Liver (tissue), 3 donors: ENCODE data around the gene NAGPA.

Experiments
- GABPA ChIP-seq, 2 donors: IDR thresholded peaks in 1 of 2; conservative IDR thresholded peaks in 1 of 2; 2 replicates each; pipeline ENCODE4 v1.6.1; 2016; ENCODE audit warnings: antibody characterized with exemption in 2 of 2, mild to moderate bottlenecking in 1 of 2, moderate library complexity in 1 of 2
- JUND ChIP-seq, 2 donors: IDR thresholded peaks; 2 replicates each; pipeline ENCODE4 v1.6.1; 2016; ENCODE audit warnings: antibody characterized with exemption in 2 of 2
- RXRA ChIP-seq, 2 donors: IDR thresholded peaks; 2 replicates each; pipeline ENCODE4 v1.6.1; 2017 to 2018; ENCODE audit warnings: antibody characterized with exemption in 2 of 2, mild to moderate bottlenecking in 1 of 2
- YY1 ChIP-seq: IDR thresholded peaks from 2 replicates; pipeline ENCODE4 v1.6.1; 2016; ENCODE audit warnings: antibody characterized with exemption, mild to moderate bottlenecking
- TF ChIP-seq, protein P1 (sequence below): fragments of 150-350 bp; IDR thresholded peaks from 2 replicates; pipeline ENCODE4 v1.5.1; 2017; ENCODE audit warnings: improper control_type of control experiment, low read depth, low read length; ENCODE audit not compliant: missing input control
- donor health status: healthy.
- donor health status: healthy.

DNA sequence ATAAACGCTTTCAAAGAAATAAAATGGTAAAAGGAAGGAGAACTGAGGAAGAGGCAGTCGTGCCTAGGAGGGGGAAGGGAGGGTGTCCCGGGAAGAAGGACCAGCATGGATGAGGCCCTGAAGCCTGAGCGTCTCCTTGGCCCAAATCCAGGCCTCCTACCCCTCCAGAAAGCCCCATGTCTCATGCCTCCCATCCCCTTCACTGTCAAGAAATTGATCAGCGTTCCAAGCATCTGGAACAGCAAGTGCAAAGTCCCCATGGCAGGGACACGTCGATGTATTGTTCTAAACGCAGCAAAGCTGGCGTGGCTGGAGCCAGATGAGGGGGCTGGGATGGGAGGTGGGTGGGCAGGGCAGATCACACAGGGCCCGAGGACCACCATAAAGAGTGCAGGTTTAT, 53.0 kb downstream of the NAGPA start:
- TF ChIP-seq, protein P1, sequence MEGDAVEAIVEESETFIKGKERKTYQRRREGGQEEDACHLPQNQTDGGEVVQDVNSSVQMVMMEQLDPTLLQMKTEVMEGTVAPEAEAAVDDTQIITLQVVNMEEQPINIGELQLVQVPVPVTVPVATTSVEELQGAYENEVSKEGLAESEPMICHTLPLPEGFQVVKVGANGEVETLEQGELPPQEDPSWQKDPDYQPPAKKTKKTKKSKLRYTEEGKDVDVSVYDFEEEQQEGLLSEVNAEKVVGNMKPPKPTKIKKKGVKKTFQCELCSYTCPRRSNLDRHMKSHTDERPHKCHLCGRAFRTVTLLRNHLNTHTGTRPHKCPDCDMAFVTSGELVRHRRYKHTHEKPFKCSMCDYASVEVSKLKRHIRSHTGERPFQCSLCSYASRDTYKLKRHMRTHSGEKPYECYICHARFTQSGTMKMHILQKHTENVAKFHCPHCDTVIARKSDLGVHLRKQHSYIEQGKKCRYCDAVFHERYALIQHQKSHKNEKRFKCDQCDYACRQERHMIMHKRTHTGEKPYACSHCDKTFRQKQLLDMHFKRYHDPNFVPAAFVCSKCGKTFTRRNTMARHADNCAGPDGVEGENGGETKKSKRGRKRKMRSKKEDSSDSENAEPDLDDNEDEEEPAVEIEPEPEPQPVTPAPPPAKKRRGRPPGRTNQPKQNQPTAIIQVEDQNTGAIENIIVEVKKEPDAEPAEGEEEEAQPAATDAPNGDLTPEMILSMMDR, result no peak
- TF ChIP-seq JUND (IDR thresholded peaks at IDR 0.05) (no peak), RXRA (IDR thresholded peaks at IDR 0.05) (no peak), GABPA (IDR thresholded peaks at IDR 0.05 in 1 of 2, conservative IDR thresholded peaks at IDR 0.05 in 1 of 2) (no peak), YY1 (no peak)
